Neural progenitor cell (in vitro differentiated cells): Measurements from ENCODE around the gene USP49. TPM values are rescaled to one million over a fixed set of nuclear protein-coding genes. Genes with fewer than 3 reads are reported as not detected.

ENCODE experiments used
- DNase-seq: peaks from one replicate; pipeline ENCODE4 v3.0.0-alpha.2; 2016; ENCODE audit warnings: low spot score
- H2AFZ ChIP-seq: fragments of 200-600 bp; sonication (generic); replicated peaks from 2 replicates; pipeline ENCODE4 v1.6.1; 2016; ENCODE audit warnings: antibody characterized with exemption
- H3F3A ChIP-seq: fragments of 200-600 bp; sonication (generic); 2 replicates; pipeline ENCODE4 v1.6.1; 2016; ENCODE audit warnings: antibody characterized with exemption, low read depth
- H3K27ac ChIP-seq: fragments of 200-600 bp; sonication (generic); 2 replicates; pipeline ENCODE4 v1.5.1; 2016; ENCODE audit warnings: mild to moderate bottlenecking
- H3K27me3 ChIP-seq: fragments of 200-600 bp; sonication (generic); 2 replicates; pipeline ENCODE4 v1.6.1; 2016; ENCODE audit warnings: mild to moderate bottlenecking, moderate library complexity
- H3K36me3 ChIP-seq: fragments of 200-600 bp; sonication (generic); 2 replicates; pipeline ENCODE4 v1.5.1; 2016
- H3K4me1 ChIP-seq: fragments of 200-600 bp; sonication (generic); 2 replicates; pipeline ENCODE4 v1.6.1; 2016; ENCODE audit warnings: mixed run types
- H3K4me2 ChIP-seq: fragments of 200-600 bp; sonication (generic); 2 replicates; pipeline ENCODE4 v1.6.1; 2016
- H3K4me3 ChIP-seq: fragments of 200-600 bp; sonication (generic); 2 replicates; pipeline ENCODE4 v1.5.1; 2016
- H3K79me2 ChIP-seq: fragments of 200-600 bp; sonication (generic); 2 replicates; pipeline ENCODE4 v1.6.1; 2016; ENCODE audit warnings: low read depth
- H3K9ac ChIP-seq: fragments of 200-600 bp; sonication (generic); 2 replicates; pipeline ENCODE4 v1.6.1; 2016
- H3K9me3 ChIP-seq: fragments of 200-600 bp; sonication (generic); 2 replicates; pipeline ENCODE4 v1.5.1; 2016; ENCODE audit warnings: low read depth
- H4K20me1 ChIP-seq: fragments of 200-600 bp; sonication (generic); 2 replicates; pipeline ENCODE4 v1.6.1; 2016; ENCODE audit warnings: low read depth
- H3K27ac Mint-ChIP-seq: 3 replicates; pipeline ENCODE4 v1.8.0; 2021; ENCODE audit warnings: mixed read lengths
- H3K27me3 Mint-ChIP-seq: 2 replicates; pipeline ENCODE4 v1.8.0; 2022; ENCODE audit warnings: low read depth, mild to moderate bottlenecking, inconsistent platforms, moderate library complexity, mixed read lengths; ENCODE audit not compliant: insufficient read depth
- H3K36me3 Mint-ChIP-seq: 3 replicates; pipeline ENCODE4 v1.8.0; 2021; ENCODE audit warnings: mixed read lengths
- H3K4me1 Mint-ChIP-seq: 3 replicates; pipeline ENCODE4 v1.8.0; 2021; ENCODE audit warnings: mixed read lengths
- H3K4me3 Mint-ChIP-seq: 3 replicates; pipeline ENCODE4 v1.8.0; 2021; ENCODE audit warnings: mild to moderate bottlenecking, moderate library complexity, mixed read lengths
- H3K9me3 Mint-ChIP-seq: 3 replicates; pipeline ENCODE4 v1.8.0; 2020; ENCODE audit warnings: mixed read lengths
- CTCF ChIP-seq: fragments of 200-600 bp; sonication (generic); IDR thresholded peaks from 2 replicates; pipeline ENCODE4 v1.5.1; 2017; ENCODE audit warnings: antibody characterized with exemption, mild to moderate bottlenecking
- EZH2 ChIP-seq: fragments of 200-600 bp; sonication (generic); IDR thresholded peaks from 2 replicates; pipeline ENCODE4 v1.6.1; 2017; ENCODE audit warnings: antibody characterized with exemption, mild to moderate bottlenecking, moderate library complexity
- EZH2phosphoT487 ChIP-seq: fragments of 200-600 bp; sonication (generic); IDR thresholded peaks from 2 replicates; pipeline ENCODE4 v1.6.1; 2017; ENCODE audit warnings: antibody characterized with exemption
- total RNA-seq: library from RNA; depleted of rRNA; stranded (reverse); fragments of >200 nt; gene quantifications from 2 replicates; pipeline ENCODE4 v1.2.3, GENCODE V29; 2015; ENCODE audit warnings: low replicate concordance

Gene USP49
- total RNA-seq, 1 donor from 2014 or later = 25.0 TPM

- Mint-ChIP-seq H3K27ac (peak within 1 kb of the TSS; percentile 100), H3K4me1 (peaks cover 23% of the 10 kb centered on the region), H3K9me3 (no peaks in the 10 kb centered on the region), H3K36me3 (peaks cover 14% of the 10 kb centered on the region), H3K4me3 (peak within 1 kb of the TSS; percentile 100), H3K27me3 (peaks cover 2% of the 10 kb centered on the region)
- peak within 1 kb of the TSS; percentile 99 for H3K4me2 ChIP-seq
- peak within 1 kb of the TSS; percentile 98 for H2AFZ ChIP-seq
- peaks cover 35% of the 10 kb centered on the region for H4K20me1 ChIP-seq
- H3K9me3 ChIP-seq = no peaks in the 10 kb centered on the region
- no peaks in the 10 kb centered on the region for H3K36me3 ChIP-seq
- H3F3A ChIP-seq = peaks cover 8% of the 10 kb centered on the region
- peak within 1 kb of the TSS; percentile 94 for H3K4me3 ChIP-seq
- H3K4me1 ChIP-seq = peaks cover 22% of the 10 kb centered on the region
- no peaks in the 10 kb centered on the region for H3K27me3 ChIP-seq
- H3K9ac ChIP-seq = peak within 1 kb of the TSS; percentile 95
- DNase-seq = peak; percentile 97
- H3K79me2 ChIP-seq = peaks cover 88% of the 10 kb centered on the region
- TF ChIP-seq EZH2 = no peak
- TF ChIP-seq CTCF = peak; percentile 94
- peak within 1 kb of the TSS; percentile 92 for H3K27ac ChIP-seq
Measured at GRCh38 chr6:41920921-41921711, 25.9 kb upstream of the USP49 start, which contains the start of the genes BYSL and MED20. BYSL (plus strand) TSS chr6:41921499; CDS start chr6:41921563, 64 bp downstream. MED20 (minus strand) TSS chr6:41921139; CDS start chr6:41921018, 121 bp downstream.

GRCh38 chr6:41917528-41917927, 22.4 kb upstream of the USP49 start:
- Histone ChIP-seq H4K20me1 (peaks cover 21% of the 10 kb centered on the region), H3K9ac (no peak overlapping the region), H2AFZ (no peak overlapping the region)

GRCh38 chr6:41914869-41915530, 19.8 kb upstream of the USP49 start:
- H4K20me1 ChIP-seq = peaks cover 10% of the 10 kb centered on the region
- Mint-ChIP-seq H3K27me3 (peaks cover 3% of the 10 kb centered on the region), H3K4me1 (peaks cover 4% of the 10 kb centered on the region), H3K27ac (no peak overlapping the region), H3K4me3 (no peak overlapping the region), H3K9me3 (no peaks in the 10 kb centered on the region), H3K36me3 (peaks cover 4% of the 10 kb centered on the region)
- H3K27ac ChIP-seq = no peak overlapping the region
- no peak for DNase-seq
- no peaks in the 10 kb centered on the region for H3F3A ChIP-seq
- H3K4me3 ChIP-seq = no peak overlapping the region
- no peak overlapping the region for H3K4me2 ChIP-seq
- no peaks in the 10 kb centered on the region for H3K27me3 ChIP-seq
- no peak for TF ChIP-seq CTCF
- TF ChIP-seq EZH2 = no peak
- no peak for TF ChIP-seq EZH2phosphoT487
- H3K9ac ChIP-seq = no peak overlapping the region
- no peaks in the 10 kb centered on the region for H3K9me3 ChIP-seq
- H3K79me2 ChIP-seq = peaks cover 44% of the 10 kb centered on the region
- peaks cover 3% of the 10 kb centered on the region for H3K4me1 ChIP-seq
- H3K36me3 ChIP-seq = no peaks in the 10 kb centered on the region
- H2AFZ ChIP-seq = no peak overlapping the region

More at GRCh38 chr6:41917528-41917927, 22.4 kb upstream of the USP49 start:
- no peak overlapping the region for H3K4me3 ChIP-seq
- H3K4me1 ChIP-seq = peaks cover 10% of the 10 kb centered on the region
- peaks cover 4% of the 10 kb centered on the region for H3K36me3 Mint-ChIP-seq
- H3K9me3 Mint-ChIP-seq = no peaks in the 10 kb centered on the region
- H3K36me3 ChIP-seq = no peaks in the 10 kb centered on the region
- peaks cover 63% of the 10 kb centered on the region for H3K79me2 ChIP-seq
- no peak overlapping the region for H3K4me2 ChIP-seq
- peaks cover 13% of the 10 kb centered on the region for H3K4me1 Mint-ChIP-seq
- H3K27me3 Mint-ChIP-seq = peaks cover 3% of the 10 kb centered on the region
- DNase-seq = no peak
- no peak overlapping the region for H3K27ac ChIP-seq
- no peak overlapping the region for H3K4me3 Mint-ChIP-seq
- peaks cover 8% of the 10 kb centered on the region for H3F3A ChIP-seq
- H3K27ac Mint-ChIP-seq = no peak overlapping the region
- no peaks in the 10 kb centered on the region for H3K27me3 ChIP-seq
- no peaks in the 10 kb centered on the region for H3K9me3 ChIP-seq
- no peak for TF ChIP-seq EZH2
- TF ChIP-seq EZH2phosphoT487 = no peak
- no peak for TF ChIP-seq CTCF
